OCI-LY7 (cell line): ENCODE measurements around the gene SRRM4. TPM values are rescaled to one million over a fixed set of nuclear protein-coding genes. Genes with fewer than 3 reads are reported as not detected.

ENCODE experiments used
- BruUV-seq: library from RNA; stranded (reverse); fragments of 400-500 nt; replicated peaks from 2 replicates; lab custom pipeline; 2021; lab: Mats Ljungman, UMichigan
- CTCF ChIA-PET: fragments of 300-600 bp; sonication (Branson Sonifier 250); formaldehyde crosslinking; loops from one replicate; lab custom pipeline; 2022; ENCODE audit warnings: antibody characterized with exemption; ENCODE audit not compliant: unreplicated experiment; lab: Charles Lee
- POLR2A ChIA-PET: fragments of 300-600 bp; sonication (Branson Sonifier 250); formaldehyde crosslinking; loops from one replicate; lab custom pipeline; 2022; ENCODE audit warnings: antibody characterized with exemption; lab: Charles Lee
- DNase-seq: peaks from one replicate; pipeline ENCODE4 v3.0.0-alpha.2; 2015; ENCODE audit warnings: low spot score
- H2AFZ ChIP-seq: fragments of 200-600 bp; sonication (generic), shearing (Covaris generic); 2 replicates; pipeline ENCODE4 v1.6.1; 2014; ENCODE audit warnings: mild to moderate bottlenecking, antibody characterized with exemption, low read length, moderate library complexity
- H3K27ac ChIP-seq: fragments of 200-600 bp; sonication (generic); 2 replicates; pipeline ENCODE4 v1.5.1; 2014; ENCODE audit warnings: mixed run types, low read depth, mild to moderate bottlenecking, moderate library complexity, low read length, inconsistent platforms; ENCODE audit not compliant: poor library complexity, severe bottlenecking
- H3K36me3 ChIP-seq: fragments of 200-600 bp; sonication (generic); 2 replicates; pipeline ENCODE4 v1.6.1; 2014; ENCODE audit warnings: mild to moderate bottlenecking, antibody characterized with exemption, low read length, moderate library complexity, mixed read lengths; ENCODE audit not compliant: insufficient read depth
- H3K4me1 ChIP-seq: fragments of 200-600 bp; sonication (generic); 2 replicates; pipeline ENCODE4 v1.5.1; 2014; ENCODE audit warnings: mild to moderate bottlenecking, low read length; ENCODE audit not compliant: insufficient read depth, poor library complexity, severe bottlenecking
- H3K4me2 ChIP-seq: fragments of 200-600 bp; sonication (generic); 2 replicates; pipeline ENCODE4 v1.6.1; 2014; ENCODE audit warnings: mild to moderate bottlenecking, low read length
- H3K4me3 ChIP-seq: fragments of 200-600 bp; sonication (generic); 2 replicates; pipeline ENCODE4 v1.5.1; 2014; ENCODE audit warnings: mild to moderate bottlenecking, low read depth, low read length; ENCODE audit not compliant: poor library complexity, severe bottlenecking
- H3K79me2 ChIP-seq: fragments of 200-600 bp; sonication (generic); 2 replicates; pipeline ENCODE4 v1.6.1; 2016; ENCODE audit warnings: low read depth, mild to moderate bottlenecking, low read length, moderate library complexity, mixed read lengths; ENCODE audit not compliant: insufficient read depth
- H3K9me2 ChIP-seq: fragments of 200-600 bp; sonication (generic); 2 replicates; pipeline ENCODE4 v1.6.1; 2016; ENCODE audit warnings: mild to moderate bottlenecking, low read length, mixed read lengths; ENCODE audit not compliant: insufficient read depth
- H3K9me3 ChIP-seq: fragments of 200-600 bp; sonication (generic); 2 replicates; pipeline ENCODE4 v1.6.1; 2014; ENCODE audit warnings: mild to moderate bottlenecking, mixed run types, low read length, mixed read lengths
- H4K20me1 ChIP-seq: fragments of 200-600 bp; sonication (generic); 2 replicates; pipeline ENCODE4 v1.6.1; 2014; ENCODE audit warnings: mild to moderate bottlenecking, antibody characterized with exemption, low read length, moderate library complexity, mixed read lengths; ENCODE audit not compliant: insufficient read depth
- CTCF ChIP-seq: fragments of 200-600 bp; sonication (generic); conservative IDR thresholded peaks from 2 replicates; pipeline ENCODE4 v1.5.1; 2014; ENCODE audit warnings: mild to moderate bottlenecking, antibody characterized with exemption, low read length, moderate library complexity, mixed read lengths
- EZH2phosphoT487 ChIP-seq: fragments of 200-600 bp; sonication (generic); IDR thresholded peaks from 2 replicates; pipeline ENCODE4 v1.6.1; 2018; ENCODE audit warnings: low read depth, borderline replicate concordance, mild to moderate bottlenecking, mixed run types, antibody characterized with exemption, low read length, moderate library complexity, mixed read lengths
- intact Hi-C: fragments of 100-400 bp; cut with micrococcal nuclease; formaldehyde crosslinking; loops from one replicate; pipeline ENCODE4 v1.10.0; 2022; ENCODE audit not compliant: unreplicated experiment
- total RNA-seq, 2 experiments: library from RNA; depleted of rRNA in 1 of 2; stranded (reverse); fragments of >200 nt in 1 of 2; shearing (Covaris generic) in 1 of 2; gene quantifications; 2 replicates each; pipeline ENCODE4 v1.2.3, GENCODE V29; 2014 to 2022

Gene SRRM4
- total RNA-seq, 2 experiments from 2014 or later, result not detected

GRCh38 chr12:119008691-119009221 lies 27.4 kb downstream of the SRRM4 start:
- H3K27ac ChIP-seq, result no peak overlapping the region
- no peaks in the 10 kb centered on the region for H4K20me1 ChIP-seq
- H3K79me2 ChIP-seq, result no peaks in the 10 kb centered on the region
- no peaks in the 10 kb centered on the region for H3K36me3 ChIP-seq
- no peaks in the 10 kb centered on the region for H3K9me3 ChIP-seq
- CTCF ChIA-PET, result no interaction called here
- POLR2A ChIA-PET, result interaction anchor here (0.7 kb wide), 1 partner anchor 278 kb away, joined by 3 read pairs; no protein-coding TSS in a partner anchor
- TF ChIP-seq CTCF (no peak), EZH2phosphoT487 (no peak)
- no TSS peak for BruUV-seq
- H3K9me2 ChIP-seq, result no peaks in the 10 kb centered on the region
- no peak overlapping the region for H2AFZ ChIP-seq
- intact Hi-C loops, result no loop called here
- H3K4me3 ChIP-seq, result no peak overlapping the region
- DNase-seq, result no peak
- no peak overlapping the region for H3K4me2 ChIP-seq
- H3K4me1 ChIP-seq, result no peaks in the 10 kb centered on the region

- Histone ChIP-seq H3K36me3 (no peaks in the 10 kb centered on the region), H4K20me1 (no peaks in the 10 kb centered on the region), H3K27ac (no peak overlapping the region), H3K4me1 (no peaks in the 10 kb centered on the region), H3K9me3 (no peaks in the 10 kb centered on the region), H3K4me2 (no peak overlapping the region), H2AFZ (no peak overlapping the region), H3K4me3 (no peak overlapping the region), H3K9me2 (no peaks in the 10 kb centered on the region), H3K79me2 (no peaks in the 10 kb centered on the region)
- ChIA-PET POLR2A (no interaction called here), CTCF (no interaction called here)
- TF ChIP-seq CTCF (no peak), EZH2phosphoT487 (no peak)
- no TSS peak for BruUV-seq
- intact Hi-C loops, result no loop called here
- no peak for DNase-seq
Measured at GRCh38 chr12:119011231-119011630, 29.9 kb downstream of the SRRM4 start.

- no peak overlapping the region for H2AFZ ChIP-seq
- BruUV-seq, result no TSS peak
- CTCF ChIA-PET, result no interaction called here
- POLR2A ChIA-PET, result no interaction called here
- no peaks in the 10 kb centered on the region for H3K9me3 ChIP-seq
- no peaks in the 10 kb centered on the region for H3K4me1 ChIP-seq
- no peaks in the 10 kb centered on the region for H3K36me3 ChIP-seq
- H3K4me2 ChIP-seq, result no peak overlapping the region
- no peak for DNase-seq
- no peaks in the 10 kb centered on the region for H3K9me2 ChIP-seq
- TF ChIP-seq EZH2phosphoT487, result no peak
- no peak for TF ChIP-seq CTCF
- no peaks in the 10 kb centered on the region for H3K79me2 ChIP-seq
- intact Hi-C loops, result no loop called here
- H3K4me3 ChIP-seq, result no peak overlapping the region
- H4K20me1 ChIP-seq, result no peaks in the 10 kb centered on the region
- H3K27ac ChIP-seq, result no peak overlapping the region
Measured at GRCh38 chr12:119012179-119012578, 30.8 kb downstream of the SRRM4 start.
